SK-N-MC (cell line): Measurements from ENCODE around the gene MARCHF2.

Experiments
- EZH2 ChIP-seq: fragments of 200-600 bp; sonication (generic); IDR thresholded peaks from one replicate; pipeline ENCODE4 v1.6.1; 2017; ENCODE audit warnings: antibody characterized with exemption
- POLR2AphosphoS5 ChIP-seq: IDR thresholded peaks from 2 replicates; pipeline ENCODE4 v1.6.1; 2012; ENCODE audit warnings: mild to moderate bottlenecking, low read depth, low read length, borderline replicate concordance

DNA sequence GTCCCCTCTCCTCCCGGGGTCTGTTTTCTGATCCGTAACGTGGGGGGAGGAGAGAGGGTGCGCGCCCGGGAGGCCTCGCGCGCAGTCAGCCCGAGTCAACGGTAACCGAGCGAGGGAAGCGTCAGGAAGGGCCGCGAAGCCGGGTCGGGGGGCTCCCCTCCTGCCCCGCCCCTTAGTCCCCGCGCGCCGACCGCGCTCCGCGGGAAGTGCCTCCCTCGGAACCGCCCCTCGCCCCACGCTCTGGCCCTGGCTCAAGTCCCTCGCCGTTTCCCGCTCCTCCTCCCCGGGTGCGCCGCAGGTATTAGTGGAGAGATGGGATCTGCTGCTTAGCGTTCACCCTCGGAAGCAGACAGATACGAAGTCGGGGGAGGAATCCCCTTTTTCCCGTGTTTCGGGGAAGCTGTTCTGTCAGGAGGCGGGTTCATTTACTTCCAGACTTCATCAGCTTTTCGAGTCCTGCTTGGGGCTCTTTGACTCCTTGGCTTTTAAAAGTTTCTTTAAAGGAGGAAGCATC is 32.4 kb downstream of the MARCHF2 start:
- TF ChIP-seq POLR2AphosphoS5, result no peak
- no peak for TF ChIP-seq EZH2
